Caco-2 (cell line): ENCODE results near the gene KLF9. TPM values are rescaled to one million over a fixed set of nuclear protein-coding genes. Genes with fewer than 3 reads are reported as not detected.
A peak's percentile ranks its signal among the peaks of the same experiment; 100 is the strongest.

Source experiments
- BruUV-seq: library from RNA; stranded (reverse); fragments of 400-500 nt; replicated peaks from 2 replicates; lab custom pipeline; 2021; lab: Mats Ljungman, UMichigan
- CTCF ChIA-PET: fragments of 300-600 bp; sonication (Branson Sonifier 250); formaldehyde crosslinking; loops from one replicate; lab custom pipeline; 2022; ENCODE audit warnings: antibody characterized with exemption; lab: Charles Lee
- POLR2A ChIA-PET: fragments of 300-600 bp; sonication (Branson Sonifier 250); formaldehyde crosslinking; loops from one replicate; lab custom pipeline; 2022; ENCODE audit warnings: antibody characterized with exemption; lab: Charles Lee
- DNase-seq, 2 experiments: peaks; one replicate each; pipeline versions ENCODE4 v3.0.0 to v3.0.0-alpha.2; 2020 to 2022
- H3K27me3 ChIP-seq: replicated peaks from 2 replicates; pipeline ENCODE4 v1.6.0; 2011; ENCODE audit warnings: low read length; ENCODE audit not compliant: control insufficient read depth, insufficient read depth
- H3K36me3 ChIP-seq: 2 replicates; pipeline ENCODE4 v1.5.1; 2011; ENCODE audit warnings: low read length; ENCODE audit not compliant: control insufficient read depth, insufficient read depth
- H3K4me1 ChIP-seq: fragments of 250-450 bp; sonication (Bioruptor Pico); 2 replicates; pipeline ENCODE4 v1.5.1; 2020; ENCODE audit warnings: mild to moderate bottlenecking
- H3K4me3 ChIP-seq: 2 replicates; pipeline ENCODE4 v1.5.1; 2011; ENCODE audit warnings: low read depth, mild to moderate bottlenecking, control low read depth, low read length
- H3K9me3 ChIP-seq: fragments of 250-450 bp; sonication (Bioruptor Pico); 2 replicates; pipeline ENCODE4 v1.5.1; 2020; ENCODE audit warnings: mild to moderate bottlenecking, moderate library complexity
- H3K27ac Mint-ChIP-seq: one replicate; pipeline ENCODE4 v1.8.0; 2022; ENCODE audit warnings: mixed read lengths; ENCODE audit not compliant: unreplicated experiment
- H3K27me3 Mint-ChIP-seq: one replicate; pipeline ENCODE4 v1.8.0; 2022; ENCODE audit warnings: mixed read lengths; ENCODE audit not compliant: insufficient read depth, unreplicated experiment
- H3K36me3 Mint-ChIP-seq: one replicate; pipeline ENCODE4 v1.8.0; 2022; ENCODE audit warnings: mild to moderate bottlenecking, mixed read lengths; ENCODE audit not compliant: insufficient read depth, unreplicated experiment
- H3K4me1 Mint-ChIP-seq: one replicate; pipeline ENCODE4 v1.8.0; 2022; ENCODE audit warnings: low read depth, mixed read lengths; ENCODE audit not compliant: unreplicated experiment
- H3K4me3 Mint-ChIP-seq: one replicate; pipeline ENCODE4 v1.8.0; 2022; ENCODE audit warnings: mild to moderate bottlenecking, moderate library complexity, mixed read lengths; ENCODE audit not compliant: unreplicated experiment
- H3K9me3 Mint-ChIP-seq: one replicate; pipeline ENCODE4 v1.8.0; 2022; ENCODE audit warnings: mixed read lengths; ENCODE audit not compliant: unreplicated experiment
- intact Hi-C: fragments of 100-400 bp; cut with micrococcal nuclease; formaldehyde crosslinking; loops from one replicate; pipeline ENCODE4 v1.10.0; 2022; ENCODE audit not compliant: unreplicated experiment
- total RNA-seq: library from RNA; stranded (reverse); gene quantifications from 2 replicates; pipeline ENCODE4 v1.2.3, GENCODE V29; 2022
- TF ChIP-seq, protein P1 (sequence below), 2 experiments: fragments of 200-600 bp in 1 of 2; IDR thresholded peaks; 1 replicate in 1 of 2; 2 replicates in 1 of 2; pipeline versions ENCODE4 v1.5.1 to v1.8.0; 2011 to 2022; ENCODE audit warnings: antibody characterized with exemption in 1 of 2, control low read depth in 1 of 2, inconsistent platforms in 1 of 2, low read depth in 1 of 2, low read length in 1 of 2, mild to moderate bottlenecking in 1 of 2, moderate library complexity in 1 of 2; ENCODE audit not compliant: insufficient read depth in 1 of 2, severe bottlenecking in 1 of 2, unreplicated experiment in 1 of 2

KLF9 gene
- total RNA-seq, 1 experiment from 2014 or later = 0.98 TPM

GRCh38 chr9:70441622-70442021, 27.2 kb upstream of the KLF9 start:
- Histone ChIP-seq H3K4me1 (no peaks in the 10 kb centered on the region), H3K27me3 (no peaks in the 10 kb centered on the region), H3K9me3 (no peaks in the 10 kb centered on the region), H3K36me3 (no peaks in the 10 kb centered on the region), H3K4me3 (no peak overlapping the region)
- H3K9me3 Mint-ChIP-seq = no peaks in the 10 kb centered on the region
- intact Hi-C loops = no loop called here
- no peak overlapping the region for H3K4me3 Mint-ChIP-seq
- DNase-seq = no peak
- BruUV-seq = no TSS peak
- no peaks in the 10 kb centered on the region for H3K27me3 Mint-ChIP-seq
- peaks cover 5% of the 10 kb centered on the region for H3K4me1 Mint-ChIP-seq
- no peaks in the 10 kb centered on the region for H3K36me3 Mint-ChIP-seq
- ChIA-PET CTCF (no interaction called here), POLR2A (no interaction called here)
- TF ChIP-seq, protein P1, sequence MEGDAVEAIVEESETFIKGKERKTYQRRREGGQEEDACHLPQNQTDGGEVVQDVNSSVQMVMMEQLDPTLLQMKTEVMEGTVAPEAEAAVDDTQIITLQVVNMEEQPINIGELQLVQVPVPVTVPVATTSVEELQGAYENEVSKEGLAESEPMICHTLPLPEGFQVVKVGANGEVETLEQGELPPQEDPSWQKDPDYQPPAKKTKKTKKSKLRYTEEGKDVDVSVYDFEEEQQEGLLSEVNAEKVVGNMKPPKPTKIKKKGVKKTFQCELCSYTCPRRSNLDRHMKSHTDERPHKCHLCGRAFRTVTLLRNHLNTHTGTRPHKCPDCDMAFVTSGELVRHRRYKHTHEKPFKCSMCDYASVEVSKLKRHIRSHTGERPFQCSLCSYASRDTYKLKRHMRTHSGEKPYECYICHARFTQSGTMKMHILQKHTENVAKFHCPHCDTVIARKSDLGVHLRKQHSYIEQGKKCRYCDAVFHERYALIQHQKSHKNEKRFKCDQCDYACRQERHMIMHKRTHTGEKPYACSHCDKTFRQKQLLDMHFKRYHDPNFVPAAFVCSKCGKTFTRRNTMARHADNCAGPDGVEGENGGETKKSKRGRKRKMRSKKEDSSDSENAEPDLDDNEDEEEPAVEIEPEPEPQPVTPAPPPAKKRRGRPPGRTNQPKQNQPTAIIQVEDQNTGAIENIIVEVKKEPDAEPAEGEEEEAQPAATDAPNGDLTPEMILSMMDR (IDR thresholded peaks at IDR 0.05; ENCODE audit: insufficient read depth in 1 of 2, low read depth in 1 of 2, low read length in 1 of 2, severe bottlenecking in 1 of 2, unreplicated experiment in 1 of 2) = no peak
- no peak overlapping the region for H3K27ac Mint-ChIP-seq

- CTCF ChIA-PET = no interaction called here
These were observed 25.7 kb upstream of the KLF9 start for GRCh38 chr9:70439991-70440706.

DNA sequence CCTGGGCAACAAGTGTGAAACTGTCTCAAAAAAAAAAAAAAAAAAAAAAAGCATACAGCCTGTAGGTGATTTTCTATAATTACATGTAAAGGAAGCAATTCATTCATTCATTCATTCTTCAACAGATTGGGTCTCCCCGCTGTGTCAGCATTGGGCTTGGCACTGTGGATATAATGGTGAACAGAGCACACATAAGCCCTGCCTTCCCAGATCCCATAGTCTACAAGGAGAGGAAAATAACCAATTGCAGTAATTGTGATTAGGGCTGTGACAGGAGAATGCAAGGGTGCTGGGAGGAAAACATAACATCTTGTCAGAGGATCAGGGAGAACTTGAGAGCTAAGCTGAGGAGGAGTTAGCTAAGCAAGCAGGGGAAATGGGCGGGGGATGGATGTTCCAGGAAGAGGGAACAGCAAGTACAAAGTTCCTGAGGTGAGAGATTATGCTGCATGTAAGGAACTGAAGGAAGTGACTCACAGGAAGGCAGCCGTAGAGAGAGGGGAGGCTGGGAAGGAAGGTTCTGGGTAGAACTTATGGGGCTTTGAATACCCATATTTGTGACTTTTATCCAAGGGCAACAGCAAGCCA, 24.0 kb upstream of the KLF9 start:
- Histone ChIP-seq H3K27me3 (no peaks in the 10 kb centered on the region), H3K4me1 (no peaks in the 10 kb centered on the region), H3K4me3 (no peak overlapping the region), H3K36me3 (no peaks in the 10 kb centered on the region), H3K9me3 (no peaks in the 10 kb centered on the region)
- TF ChIP-seq, protein P1 (IDR thresholded peaks at IDR 0.05; ENCODE audit: insufficient read depth in 1 of 2, low read depth in 1 of 2, low read length in 1 of 2, severe bottlenecking in 1 of 2, unreplicated experiment in 1 of 2) = no peak
- Mint-ChIP-seq H3K4me1 (peaks cover 5% of the 10 kb centered on the region), H3K36me3 (no peaks in the 10 kb centered on the region), H3K4me3 (no peak overlapping the region), H3K9me3 (no peaks in the 10 kb centered on the region), H3K27me3 (no peaks in the 10 kb centered on the region), H3K27ac (no peak overlapping the region)
- ChIA-PET CTCF (no interaction called here), POLR2A (no interaction called here)
- intact Hi-C loops = no loop called here
- no TSS peak for BruUV-seq
- peak in 1 of 2 experiments; percentile 1 for DNase-seq

More at GRCh38 chr9:70439991-70440706, 25.7 kb upstream of the KLF9 start:
- peaks cover 5% of the 10 kb centered on the region for H3K4me1 Mint-ChIP-seq
- intact Hi-C loops = no loop called here
- no peak for DNase-seq
- H3K27me3 ChIP-seq = no peaks in the 10 kb centered on the region
- no peaks in the 10 kb centered on the region for H3K27me3 Mint-ChIP-seq
- no peaks in the 10 kb centered on the region for H3K4me1 ChIP-seq
- H3K4me3 ChIP-seq = no peak overlapping the region
- TF ChIP-seq, protein P1 (IDR thresholded peaks at IDR 0.05; ENCODE audit: insufficient read depth in 1 of 2, low read depth in 1 of 2, low read length in 1 of 2, severe bottlenecking in 1 of 2, unreplicated experiment in 1 of 2) = no peak
- no peak overlapping the region for H3K27ac Mint-ChIP-seq
- no TSS peak for BruUV-seq
- no peaks in the 10 kb centered on the region for H3K9me3 ChIP-seq
- POLR2A ChIA-PET = no interaction called here
- H3K9me3 Mint-ChIP-seq = no peaks in the 10 kb centered on the region
- H3K36me3 ChIP-seq = no peaks in the 10 kb centered on the region
- H3K4me3 Mint-ChIP-seq = no peak overlapping the region
- no peaks in the 10 kb centered on the region for H3K36me3 Mint-ChIP-seq
